Skin of body (tissue), 2 donors: Measurements from ENCODE around the gene MYBBP1A. TPM values are rescaled to one million over a fixed set of nuclear protein-coding genes. Genes with fewer than 3 reads are reported as not detected.

Experiments used
- DNase-seq: peaks from one replicate; lab custom pipeline; 2025; lab: John Stamatoyannopoulos, UW
- total RNA-seq: library from RNA; depleted of rRNA; stranded (reverse); fragments of >200 nt; gene quantifications from one replicate; pipeline ENCODE4 v1.2.3, GENCODE V29; 2014

MYBBP1A gene
- total RNA-seq, 1 donor from 2014 or later = 30.2 TPM

GRCh38 chr17:4503283-4504025 is 51.7 kb downstream of the MYBBP1A start:
- DNase-seq = no peak

GRCh38 chr17:4502466-4503154 is 52.6 kb downstream of the MYBBP1A start:
- no peak for DNase-seq

- DNase-seq = no peak
Observed at GRCh38 chr17:4501295-4501949, 53.8 kb downstream of the MYBBP1A start.

- no peak for DNase-seq
Observed at GRCh38 chr17:4500191-4500571, 55.0 kb downstream of the MYBBP1A start.

DNA sequence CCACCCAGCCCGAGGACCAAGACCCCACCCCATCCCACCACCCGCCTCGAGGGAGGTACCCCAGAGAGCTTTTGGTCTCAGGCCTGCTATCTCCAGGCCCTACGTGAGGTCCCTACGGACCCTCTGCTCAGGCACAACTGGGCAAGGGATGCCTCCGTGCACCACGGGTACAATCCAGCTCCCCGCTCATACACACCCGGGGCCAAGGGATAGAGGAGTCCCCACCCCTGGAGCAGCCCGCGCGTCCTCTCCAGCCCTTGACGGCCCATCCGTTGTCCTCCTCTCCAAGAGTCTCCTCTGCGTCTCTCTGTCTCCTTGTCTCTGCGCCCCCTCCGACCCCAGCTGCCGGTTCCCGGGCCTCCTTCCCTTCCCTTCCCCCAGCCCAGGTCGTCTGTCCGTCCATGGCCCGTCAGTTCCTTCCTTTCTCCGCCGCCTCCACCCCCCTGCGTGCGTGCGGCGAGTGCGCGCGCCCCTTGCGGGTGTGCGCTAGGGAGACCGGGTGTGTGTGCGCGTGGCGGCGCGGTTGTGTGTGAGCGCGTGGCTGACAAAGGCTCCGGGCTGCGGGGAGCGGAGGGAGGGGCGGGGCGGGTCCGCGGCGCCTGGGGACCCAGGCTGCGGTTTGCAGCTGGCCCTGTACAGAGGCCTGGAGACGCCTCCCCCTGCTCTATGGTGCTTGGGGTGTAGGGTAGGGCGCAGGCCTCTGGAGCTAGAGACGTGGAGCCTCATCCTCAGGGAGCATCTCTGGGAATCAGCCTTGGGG is 55.6 kb downstream of the MYBBP1A start:
- DNase-seq = no peak

- DNase-seq = no peak
Observed at GRCh38 chr17:4498461-4499397, 56.5 kb downstream of the MYBBP1A start, which contains the start of gene SPNS2. Gene SPNS2, plus strand, starts transcription at chr17:4498881. Its CDS starts 167 bp downstream, at chr17:4499048.

- DNase-seq = no peak
Observed at GRCh38 chr17:4497101-4497824, 57.9 kb downstream of the MYBBP1A start.

GRCh38 chr17:4492721-4493561 is 62.2 kb downstream of the MYBBP1A start:
- no peak for DNase-seq

DNA sequence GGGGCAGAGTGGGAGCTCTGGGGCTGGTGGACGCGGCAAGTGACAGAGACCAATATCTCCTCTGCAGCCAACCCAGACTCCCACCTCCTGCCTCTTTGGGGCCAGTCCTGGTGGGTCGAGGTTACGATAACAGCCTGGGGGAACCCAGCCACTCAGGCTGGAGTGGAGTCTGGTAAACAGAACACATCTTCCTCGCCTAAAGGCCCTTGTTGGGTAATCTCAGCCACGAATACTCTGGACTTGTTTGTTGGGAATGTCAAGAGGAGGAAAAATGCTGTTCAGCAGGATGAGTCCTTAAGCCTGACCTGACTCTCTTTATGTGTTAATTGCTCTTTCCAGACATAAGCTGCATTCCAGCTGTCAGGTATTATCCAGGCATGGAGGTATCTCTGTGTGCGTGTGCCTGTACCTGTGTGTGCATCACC is 64.5 kb downstream of the MYBBP1A start:
- DNase-seq = no peak

DNA sequence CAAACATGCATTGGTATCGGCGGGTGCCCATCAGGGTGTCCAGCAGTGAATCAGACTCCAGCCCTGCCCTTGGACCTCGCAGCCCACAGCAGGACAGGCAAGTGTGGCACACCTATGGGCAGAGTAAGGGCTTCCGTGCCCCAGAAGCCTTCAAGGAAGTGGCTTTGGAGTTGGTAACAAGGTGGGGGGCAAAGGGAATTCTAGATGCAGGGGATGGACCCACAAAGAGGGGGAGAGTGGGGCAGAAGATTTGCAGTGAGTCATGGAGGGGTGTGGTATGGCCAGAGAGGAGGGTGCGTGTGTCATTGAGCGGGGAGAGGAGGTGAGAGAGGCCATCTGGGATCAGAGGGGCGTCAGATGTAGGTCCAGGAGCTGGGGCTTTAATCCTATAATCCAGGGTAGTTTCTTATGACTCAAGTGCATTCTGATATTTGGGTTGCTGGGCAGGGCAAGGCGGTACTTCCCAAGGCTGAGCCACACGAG is 65.0 kb downstream of the MYBBP1A start:
- no peak for DNase-seq

- DNase-seq = no peak
Observed at GRCh38 chr17:4488989-4489595, 66.1 kb downstream of the MYBBP1A start.

Other genes with a start within 250 kb of the MYBBP1A start
- 34.9 TPM for gene UBE2G1, start 188.7 kb downstream of the MYBBP1A start, total RNA-seq
- 0.79 TPM for gene SPNS3, start 121.4 kb downstream of the MYBBP1A start, total RNA-seq
- gene SPNS2, start 56.5 kb downstream of the MYBBP1A start, total RNA-seq = 24.1 TPM
- 6.1 TPM for gene GGT6, start 5.2 kb upstream of the MYBBP1A start, total RNA-seq
- 14.9 TPM for gene SMTNL2, start 29.1 kb upstream of the MYBBP1A start, total RNA-seq
- gene ALOX15, start 86.3 kb upstream of the MYBBP1A start, total RNA-seq = 2.9 TPM
- 20.4 TPM for gene PELP1, start 148.8 kb upstream of the MYBBP1A start, total RNA-seq
- gene ARRB2, start 155.2 kb upstream of the MYBBP1A start, total RNA-seq = 13.0 TPM
- 8.7 TPM for gene MED11, start 176.0 kb upstream of the MYBBP1A start, total RNA-seq
- gene ZMYND15, start 184.4 kb upstream of the MYBBP1A start, total RNA-seq = 0.89 TPM
- gene CXCL16, start 184.5 kb upstream of the MYBBP1A start, total RNA-seq = 6.5 TPM
- not detected for gene TM4SF5, start 216.5 kb upstream of the MYBBP1A start, total RNA-seq
- gene VMO1, start 231.0 kb upstream of the MYBBP1A start, total RNA-seq = 1.6 TPM
- gene GLTPD2, start 233.6 kb upstream of the MYBBP1A start, total RNA-seq = not detected
- gene PSMB6, start 240.8 kb upstream of the MYBBP1A start, total RNA-seq = 78.3 TPM